Esophagus muscularis mucosa (tissue), 4 donors: ENCODE results near the gene SIPA1L3. TPM values are rescaled to one million over a fixed set of nuclear protein-coding genes. Genes with fewer than 3 reads are reported as not detected.

Experiments
- DNase-seq: peaks from one replicate; pipeline ENCODE4 v3.0.0-alpha.2; 2017; ENCODE audit errors: extremely low spot score
- H3K27ac ChIP-seq, 4 donors: fragments of 200-600 bp; sonication (generic); replicated peaks in 1 of 4; 1 replicate in 3 of 4; 2 replicates in 1 of 4; pipeline ENCODE4 v1.5.1; 2016 to 2019; ENCODE audit warnings: mild to moderate bottlenecking in 1 of 4
- H3K27me3 ChIP-seq, 4 donors: fragments of 200-600 bp; sonication (generic); one replicate each; pipeline versions ENCODE4 v1.5.1 to v1.6.0; 2016 to 2019
- H3K36me3 ChIP-seq, 4 donors: fragments of 200-600 bp; sonication (generic); one replicate each; pipeline ENCODE4 v1.5.1; 2016 to 2019
- H3K4me1 ChIP-seq, 4 donors: fragments of 200-600 bp; sonication (generic); one replicate each; pipeline ENCODE4 v1.5.1; 2016 to 2019
- H3K4me3 ChIP-seq, 4 donors: fragments of 200-600 bp; sonication (generic); 1 replicate in 2 of 4; 2 replicates in 2 of 4; pipeline ENCODE4 v1.5.1; 2016 to 2019; ENCODE audit warnings: mild to moderate bottlenecking in 4 of 4, moderate library complexity in 1 of 4
- H3K9me3 ChIP-seq, 4 donors: fragments of 200-600 bp; sonication (generic); 1 replicate in 3 of 4; 2 replicates in 1 of 4; pipeline ENCODE4 v1.5.1; 2016 to 2019
- EP300 ChIP-seq: sonication (generic); formaldehyde crosslinking; IDR thresholded peaks from one replicate; pipeline ENCODE4 v1.6.1; 2017; ENCODE audit warnings: antibody characterized with exemption
- POLR2A ChIP-seq: fragments of 450-650 bp; IDR thresholded peaks from one replicate; pipeline ENCODE4 v1.6.1; 2017; ENCODE audit warnings: antibody characterized with exemption, moderate library complexity, mild to moderate bottlenecking, low read depth
- POLR2AphosphoS5 ChIP-seq, 2 donors: sonication (generic); formaldehyde crosslinking; IDR thresholded peaks; one replicate each; pipeline ENCODE4 v1.6.1; 2017; ENCODE audit warnings: antibody characterized with exemption in 2 of 2
- WGBS: methylation state at CpG from one replicate; pipeline ENCODE4 v1.1.5; 2018; 5-methylcytosine and 5-hydroxymethylcytosine counted together
- intact Hi-C: fragments of 100-400 bp; cut with DNase I; formaldehyde crosslinking; loops from one replicate; pipeline ENCODE4 v1.15.1; 2023
- total RNA-seq, 4 donors: library from RNA; depleted of rRNA; stranded (reverse); fragments of >200 nt; gene quantifications; one replicate each; pipeline versions ENCODE4 v1.1.0 to v1.2.1, GENCODE V29; 2016
- TF ChIP-seq, protein P1 (sequence below), 3 experiments: fragments of 200-600 bp in 2 of 3; fragments of 450-650 bp in 1 of 3; sonication (generic) in 2 of 3; IDR thresholded peaks; one replicate each; pipeline ENCODE4 v1.5.1; 2017 to 2019; ENCODE audit warnings: antibody characterized with exemption in 3 of 3, mild to moderate bottlenecking in 2 of 3, moderate library complexity in 1 of 3

SIPA1L3 gene
- total RNA-seq, 4 donors from 2014 or later = 10.4 to 17.9 (median 13.2) TPM

GRCh38 chr19:37885392-37885791 is 21.6 kb upstream of the SIPA1L3 start:
- H3K4me3 ChIP-seq = no peak overlapping the region
- H3K27me3 ChIP-seq = peaks cover 0 to 15% (median 0%) of the 10 kb centered on the region in 4 donors
- no peaks in the 10 kb centered on the region for H3K4me1 ChIP-seq
- no peak for DNase-seq
- H3K36me3 ChIP-seq = no peaks in the 10 kb centered on the region
- WGBS = 93% methylated on average over 1 of the region's 1 CpG
- TF ChIP-seq POLR2A (no peak), EP300 (no peak), POLR2AphosphoS5 (IDR thresholded peaks at IDR 0.05) (no peak)
- TF ChIP-seq, protein P1, sequence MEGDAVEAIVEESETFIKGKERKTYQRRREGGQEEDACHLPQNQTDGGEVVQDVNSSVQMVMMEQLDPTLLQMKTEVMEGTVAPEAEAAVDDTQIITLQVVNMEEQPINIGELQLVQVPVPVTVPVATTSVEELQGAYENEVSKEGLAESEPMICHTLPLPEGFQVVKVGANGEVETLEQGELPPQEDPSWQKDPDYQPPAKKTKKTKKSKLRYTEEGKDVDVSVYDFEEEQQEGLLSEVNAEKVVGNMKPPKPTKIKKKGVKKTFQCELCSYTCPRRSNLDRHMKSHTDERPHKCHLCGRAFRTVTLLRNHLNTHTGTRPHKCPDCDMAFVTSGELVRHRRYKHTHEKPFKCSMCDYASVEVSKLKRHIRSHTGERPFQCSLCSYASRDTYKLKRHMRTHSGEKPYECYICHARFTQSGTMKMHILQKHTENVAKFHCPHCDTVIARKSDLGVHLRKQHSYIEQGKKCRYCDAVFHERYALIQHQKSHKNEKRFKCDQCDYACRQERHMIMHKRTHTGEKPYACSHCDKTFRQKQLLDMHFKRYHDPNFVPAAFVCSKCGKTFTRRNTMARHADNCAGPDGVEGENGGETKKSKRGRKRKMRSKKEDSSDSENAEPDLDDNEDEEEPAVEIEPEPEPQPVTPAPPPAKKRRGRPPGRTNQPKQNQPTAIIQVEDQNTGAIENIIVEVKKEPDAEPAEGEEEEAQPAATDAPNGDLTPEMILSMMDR (IDR thresholded peaks at IDR 0.05) = no peak
- intact Hi-C loops = no loop called here
- no peak overlapping the region for H3K27ac ChIP-seq
- H3K9me3 ChIP-seq = peaks cover 0 to 35% (median 26%) of the 10 kb centered on the region in 4 donors

DNA sequence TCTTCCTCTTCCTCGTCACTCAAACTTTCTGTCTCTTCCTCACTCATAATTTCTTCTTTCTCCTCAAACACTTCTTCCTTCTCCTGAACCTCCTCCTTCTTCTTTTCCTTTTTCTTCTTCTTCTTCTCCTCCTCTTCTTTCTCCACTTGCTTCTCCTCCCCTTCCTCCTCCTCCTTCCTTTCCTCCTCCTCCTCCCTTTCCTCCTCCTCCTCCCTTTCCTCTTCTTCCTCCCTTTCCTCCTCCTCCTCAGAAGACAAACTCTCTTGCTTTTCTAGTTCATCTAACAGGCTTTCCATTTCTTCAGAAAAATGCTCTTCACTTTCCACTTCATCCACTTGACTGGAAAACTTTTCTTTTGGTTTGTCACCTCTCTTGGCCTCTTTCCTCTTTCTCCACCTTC is 20.4 kb upstream of the SIPA1L3 start:
- H3K27me3 ChIP-seq = peaks cover 0 to 20% (median 0%) of the 10 kb centered on the region in 4 donors
- no peaks in the 10 kb centered on the region for H3K4me1 ChIP-seq
- TF ChIP-seq POLR2AphosphoS5 (IDR thresholded peaks at IDR 0.05) = no peak
- no peak for TF ChIP-seq EP300
- TF ChIP-seq POLR2A = no peak
- TF ChIP-seq, protein P1 (IDR thresholded peaks at IDR 0.05) = no peak
- H3K36me3 ChIP-seq = no peaks in the 10 kb centered on the region
- H3K4me3 ChIP-seq = no peak overlapping the region
- no peak overlapping the region for H3K27ac ChIP-seq
- intact Hi-C loops = no loop called here
- peaks cover 0 to 32% (median 24%) of the 10 kb centered on the region in 4 donors for H3K9me3 ChIP-seq
- WGBS = 88% methylated on average over 1 of the region's 1 CpG
- DNase-seq = no peak

GRCh38 chr19:37893845-37894575 is 13.0 kb upstream of the SIPA1L3 start:
- Histone ChIP-seq H3K36me3 (no peaks in the 10 kb centered on the region), H3K9me3 (no peaks in the 10 kb centered on the region), H3K27me3 (peaks cover 0 to 28% (median 0%) of the 10 kb centered on the region in 4 donors), H3K4me3 (no peak overlapping the region), H3K4me1 (no peaks in the 10 kb centered on the region), H3K27ac (no peak overlapping the region)
- TF ChIP-seq EP300 (no peak), POLR2AphosphoS5 (IDR thresholded peaks at IDR 0.05) (no peak), POLR2A (no peak)
- TF ChIP-seq, protein P1 (IDR thresholded peaks at IDR 0.05) = no peak
- intact Hi-C loops = no loop called here
- no peak for DNase-seq
- WGBS = 88% methylated on average over 9 of the region's 11 CpGs

- no peaks in the 10 kb centered on the region for H3K36me3 ChIP-seq
- no peaks in the 10 kb centered on the region for H3K9me3 ChIP-seq
- H3K4me1 ChIP-seq = no peaks in the 10 kb centered on the region
- intact Hi-C loops = loop anchor here (5.0 kb wide), 1 partner anchor 201 kb away; no protein-coding TSS in a partner anchor
- no peak for DNase-seq
- H3K27ac ChIP-seq = no peak overlapping the region
- H3K27me3 ChIP-seq = peaks cover 0 to 19% (median 0%) of the 10 kb centered on the region in 4 donors
- 82% methylated on average over 8 of the region's 8 CpGs for WGBS
- no peak for TF ChIP-seq EP300
- no peak for TF ChIP-seq POLR2A
- TF ChIP-seq, protein P1 (IDR thresholded peaks at IDR 0.05) = no peak
- no peak for TF ChIP-seq POLR2AphosphoS5 (IDR thresholded peaks at IDR 0.05)
- H3K4me3 ChIP-seq = no peak overlapping the region
These were observed 10.8 kb upstream of the SIPA1L3 start for GRCh38 chr19:37896180-37896579.
